Hepatic stellate cell (primary cell): ENCODE results near the gene NEU2.
"Not testable (repeated sequence)": the region's sequence is repeated elsewhere in the genome, so short reads cannot be mapped to it uniquely, and the experiment has no call there.

Experiments
- DNase-seq: peaks from one replicate; pipeline ENCODE4 v3.0.0; 2011; ENCODE audit warnings: low spot score

The NEU2 gene

GRCh38 chr2:233010569-233011267 lies 21.8 kb upstream of the NEU2 start:
- no peak for DNase-seq

- no peak for DNase-seq
Measured at GRCh38 chr2:233011268-233011650, 21.2 kb upstream of the NEU2 start.

GRCh38 chr2:233011702-233012131 lies 20.8 kb upstream of the NEU2 start:
- DNase-seq: no peak

GRCh38 chr2:233012301-233012971 lies 20.0 kb upstream of the NEU2 start:
- DNase-seq: no peak

- no peak for DNase-seq
Measured at GRCh38 chr2:233013027-233013461, 19.4 kb upstream of the NEU2 start, which contains the start of gene NGEF. TSS of gene NGEF (minus strand) at chr2:233013256. CDS start at chr2:232974890, 38,366 bp downstream.

GRCh38 chr2:233013650-233014049 lies 18.8 kb upstream of the NEU2 start:
- DNase-seq: no peak

GRCh38 chr2:233015019-233015645 lies 17.3 kb upstream of the NEU2 start:
- no peak for DNase-seq

- DNase-seq: no peak
Measured at GRCh38 chr2:233017947-233018346, 14.5 kb upstream of the NEU2 start.

- DNase-seq: not testable (repeated sequence)
Measured at GRCh38 chr2:233019610-233020009, 12.9 kb upstream of the NEU2 start.

GRCh38 chr2:233020454-233020853 lies 12.0 kb upstream of the NEU2 start:
- DNase-seq: no peak

GRCh38 chr2:233021771-233022170 lies 10.7 kb upstream of the NEU2 start:
- DNase-seq: no peak

GRCh38 chr2:233022561-233022960 lies 9.9 kb upstream of the NEU2 start:
- DNase-seq: no peak

- no peak for DNase-seq
Measured at GRCh38 chr2:233023007-233023760, 9.3 kb upstream of the NEU2 start.

- no peak for DNase-seq
Measured at GRCh38 chr2:233023761-233024410, 8.6 kb upstream of the NEU2 start.

- no peak for DNase-seq
Measured at GRCh38 chr2:233025706-233026105, 6.8 kb upstream of the NEU2 start.

- DNase-seq: no peak
Measured at GRCh38 chr2:233026198-233026813, 6.2 kb upstream of the NEU2 start.

- no peak for DNase-seq
Measured at GRCh38 chr2:233029321-233029720, 3.2 kb upstream of the NEU2 start.

GRCh38 chr2:233031556-233032500 lies 644 bp upstream of the NEU2 start:
- no peak for DNase-seq

- no peak for DNase-seq
Measured at GRCh38 chr2:233033672-233034071, 1.2 kb downstream of the NEU2 start.
